Measurements from ENCODE around the gene OR5K4. TPM values are rescaled to one million over a fixed set of nuclear protein-coding genes. Genes with fewer than 3 reads are reported as not detected.
"Not testable (repeated sequence)": the region's sequence is repeated elsewhere in the genome, so short reads cannot be mapped to it uniquely, and the experiment has no call there.

OR5K4 gene
- polyA plus RNA-seq, 6 donors from 2014 or later = not detected

- H3K4me1 Mint-ChIP-seq = no peaks in the 10 kb centered on the region
- no peaks in the 10 kb centered on the region for H3K36me3 Mint-ChIP-seq
- DNase-seq (no peak), ATAC-seq (ENCODE audit: low read depth in 2 of 2) (no peak)
- H3K9me3 Mint-ChIP-seq = peaks cover 0 to 27% (median 11%) of the 10 kb centered on the region in 7 donors
- H3K27ac Mint-ChIP-seq = no peak overlapping the region
- no peak overlapping the region for H3K4me3 Mint-ChIP-seq
- H3K27me3 Mint-ChIP-seq = no peaks in the 10 kb centered on the region
Observed at GRCh38 chr3:98395101-98395500, 41.4 kb downstream of the OR5K4 start.

GRCh38 chr3:98396482-98396881, 42.8 kb downstream of the OR5K4 start:
- H3K4me3 Mint-ChIP-seq; ATAC-seq (ENCODE audit: low read depth in 2 of 2); DNase-seq: not testable (repeated sequence)

DNA sequence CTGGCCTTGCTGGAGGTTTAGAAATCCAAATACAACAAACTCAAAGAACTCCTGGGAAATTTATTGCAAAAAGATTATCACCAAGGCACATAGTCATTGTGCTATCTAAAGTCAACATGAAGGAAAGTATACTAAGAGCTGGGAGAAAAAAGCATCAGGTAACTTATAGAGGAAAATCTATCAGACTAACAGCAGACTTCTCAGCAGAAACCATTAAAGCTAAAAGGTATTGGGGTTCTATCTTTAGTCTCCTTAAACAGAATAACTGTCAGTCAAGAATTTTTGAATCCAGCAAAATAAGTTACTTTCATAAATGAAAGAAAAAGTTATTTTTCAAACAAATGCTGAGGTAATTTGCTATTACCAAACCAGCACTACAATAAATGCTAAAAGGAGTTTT, 44.9 kb downstream of the OR5K4 start:
- H3K27ac Mint-ChIP-seq = no peak overlapping the region
- no peak overlapping the region for H3K4me3 Mint-ChIP-seq
- no peaks in the 10 kb centered on the region for H3K4me1 Mint-ChIP-seq
- peaks cover 12 to 51% (median 21%) of the 10 kb centered on the region in 7 donors for H3K9me3 Mint-ChIP-seq
- peaks cover 0 to 14% of the 10 kb centered on the region in 2 donors for H3K36me3 Mint-ChIP-seq
- no peak for ATAC-seq (ENCODE audit: low read depth in 2 of 2)
- DNase-seq = no peak
- no peaks in the 10 kb centered on the region for H3K27me3 Mint-ChIP-seq

More at GRCh38 chr3:98396482-98396881, 42.8 kb downstream of the OR5K4 start:
- not testable (repeated sequence) for H3K36me3 Mint-ChIP-seq, H3K27ac Mint-ChIP-seq, H3K4me1 Mint-ChIP-seq, H3K27me3 Mint-ChIP-seq
- peaks cover 6 to 36% (median 11%) of the 10 kb centered on the region in 7 donors for H3K9me3 Mint-ChIP-seq

DNA sequence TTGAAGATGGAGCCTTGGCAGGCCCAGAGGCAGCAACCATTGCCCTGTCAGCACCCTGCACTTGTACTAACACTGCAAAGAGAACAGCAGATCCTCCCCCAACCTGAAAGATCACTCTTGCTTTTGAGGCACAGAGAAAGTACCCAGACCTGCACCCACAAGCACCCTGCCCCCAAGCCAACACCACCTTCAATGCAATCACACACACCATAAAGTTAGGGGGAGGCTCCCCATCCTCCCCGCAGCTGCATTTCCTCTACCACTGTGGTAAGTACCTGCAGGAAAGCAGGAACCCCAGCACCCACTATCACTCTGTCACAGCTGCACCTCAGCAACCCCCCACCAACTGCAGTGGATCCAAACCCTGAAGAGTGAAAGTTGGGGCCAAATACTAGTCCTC, 48.9 kb downstream of the OR5K4 start:
- Mint-ChIP-seq H3K9me3 (peaks cover 34 to 83% (median 44%) of the 10 kb centered on the region in 7 donors), H3K4me3 (no peak overlapping the region), H3K27ac (no peak overlapping the region), H3K36me3 (peaks cover 8 to 25% of the 10 kb centered on the region in 2 donors), H3K27me3 (no peaks in the 10 kb centered on the region), H3K4me1 (peaks cover 0 to 4% (median 0%) of the 10 kb centered on the region in 3 donors)
- no peak for DNase-seq
- no peak for ATAC-seq (ENCODE audit: low read depth in 2 of 2)

DNA sequence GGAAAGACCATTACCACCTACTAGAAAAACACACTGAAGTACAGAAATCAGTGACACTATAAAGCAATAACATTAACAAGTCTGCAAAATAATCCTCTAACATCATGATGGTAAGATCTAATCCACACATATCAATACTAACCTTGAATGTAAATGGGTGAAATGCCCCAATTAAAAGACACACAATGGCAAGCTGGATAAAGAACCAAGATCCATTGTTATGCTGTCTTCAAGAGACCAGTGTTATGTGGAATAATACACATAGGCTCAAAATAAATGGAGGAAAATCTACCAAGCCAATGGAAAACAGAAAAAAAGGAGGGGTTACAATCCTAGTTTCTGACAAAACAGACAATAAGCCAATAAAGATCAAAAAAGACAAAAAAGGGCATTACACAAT, 50.4 kb downstream of the OR5K4 start:
- Mint-ChIP-seq H3K9me3 (peaks cover 37 to 76% (median 41%) of the 10 kb centered on the region in 7 donors), H3K36me3 (peaks cover 12 to 25% of the 10 kb centered on the region in 2 donors), H3K27ac (no peak overlapping the region), H3K4me3 (no peak overlapping the region), H3K27me3 (no peaks in the 10 kb centered on the region), H3K4me1 (peaks cover 0 to 4% (median 0%) of the 10 kb centered on the region in 3 donors)
- no peak for DNase-seq
- ATAC-seq (ENCODE audit: low read depth in 2 of 2) = no peak

Other genes starting within 250 kb of the OR5K4 start
- not detected for gene OR5H1, start 223.1 kb upstream of the OR5K4 start, polyA plus RNA-seq (ENCODE audit: low read depth in 6 of 6)
- not detected for gene OR5H14, start 206.4 kb upstream of the OR5K4 start, polyA plus RNA-seq (ENCODE audit: low read depth in 6 of 6)
- not detected for gene OR5H15, start 187.2 kb upstream of the OR5K4 start, polyA plus RNA-seq (ENCODE audit: low read depth in 6 of 6)
- gene OR5H6, start 89.6 kb upstream of the OR5K4 start, polyA plus RNA-seq (ENCODE audit: low read depth in 6 of 6) = not detected
- gene OR5H2, start 71.3 kb upstream of the OR5K4 start, polyA plus RNA-seq (ENCODE audit: low read depth in 6 of 6) = not detected
- gene OR5K3, start 36.8 kb downstream of the OR5K4 start, polyA plus RNA-seq (ENCODE audit: low read depth in 6 of 6) = not detected
- not detected for gene OR5K1, start 109.3 kb downstream of the OR5K4 start, polyA plus RNA-seq (ENCODE audit: low read depth in 6 of 6)
- gene OR5K2, start 143.8 kb downstream of the OR5K4 start, polyA plus RNA-seq (ENCODE audit: low read depth in 6 of 6) = not detected
- 100 to 1,000 TPM in 1 of 6 donors, 10 to 100 TPM in 5; 53.1 to 153 (median 66.3) TPM for gene CLDND1, start 169.0 kb downstream of the OR5K4 start, polyA plus RNA-seq (ENCODE audit: low read depth in 6 of 6)
- under 1 TPM in 2 of 6 donors, not detected in 4; 0.25 to 0.32 TPM for gene GPR15, start 178.1 kb downstream of the OR5K4 start, polyA plus RNA-seq (ENCODE audit: low read depth in 6 of 6)
- gene CPOX, start 239.8 kb downstream of the OR5K4 start, polyA plus RNA-seq (ENCODE audit: low read depth in 6 of 6) = 1 to 10 TPM; 1.9 to 3.5 (median 2.4) TPM

Data from naive B cell (primary cell).